ENCODE results near the gene RGMA.
"Not testable (repeated sequence)": the region's sequence is repeated elsewhere in the genome, so short reads cannot be mapped to it uniquely, and the experiment has no call there.

Gene RGMA

DNA sequence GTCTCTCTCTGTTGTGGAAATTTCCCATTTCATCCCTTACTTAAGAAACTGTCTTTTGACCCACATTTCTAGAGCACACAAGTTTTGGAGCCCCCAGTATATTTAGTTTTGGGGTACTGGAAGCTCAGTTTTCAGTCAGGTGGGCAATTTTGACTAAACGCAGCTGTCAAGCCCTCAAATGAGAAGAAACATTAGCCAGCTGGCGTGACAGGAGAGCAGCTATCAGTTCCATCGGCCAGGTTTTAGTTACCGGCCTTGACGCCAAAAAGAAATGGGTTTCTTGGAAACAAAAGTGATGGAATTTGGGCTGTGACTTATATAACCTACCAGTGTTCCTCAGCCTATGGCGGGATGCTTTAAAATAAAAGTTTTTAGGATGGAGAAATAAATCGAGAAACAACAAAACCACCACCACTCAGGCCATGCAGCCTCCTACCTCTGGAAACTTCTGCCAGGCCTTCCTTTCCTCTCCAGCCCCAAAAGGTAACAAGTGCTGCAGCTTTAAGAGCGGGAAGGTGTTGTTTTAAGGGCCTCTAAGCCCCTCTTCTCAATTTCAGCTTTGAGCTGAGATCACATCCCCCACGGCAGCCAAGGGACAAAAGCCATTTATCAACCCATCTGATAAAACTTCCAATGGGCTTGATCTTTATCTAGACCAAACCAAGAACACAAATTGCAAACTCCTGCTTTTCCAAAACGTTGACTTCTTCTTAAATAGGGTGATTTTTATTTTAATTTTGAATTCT is 18.3 kb downstream of the RGMA start:
- H3K4me3 ChIP-seq (ENCODE audit: low read length), result no peak overlapping the region
- no peak for DNase-seq (ENCODE audit: low read depth, low spot score)

DNA sequence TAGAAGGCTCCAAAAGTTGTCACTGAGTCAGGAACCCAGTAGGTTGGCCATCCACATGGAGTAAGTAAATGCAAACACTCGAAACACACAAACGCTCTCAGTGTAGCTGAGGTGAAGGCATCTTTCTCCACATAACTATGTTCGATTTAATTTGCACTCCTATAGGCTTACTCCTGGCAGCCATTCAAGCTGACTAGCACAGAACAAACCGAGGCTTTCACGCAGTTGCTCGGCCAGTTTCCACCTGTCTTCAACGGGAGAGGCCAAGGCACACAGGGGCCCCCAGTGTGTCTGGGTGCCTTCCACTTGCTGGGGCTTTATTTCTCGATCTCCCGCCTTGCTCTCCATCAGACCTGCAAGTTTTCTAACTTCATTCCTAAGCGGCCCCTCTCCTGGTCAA is 18.9 kb downstream of the RGMA start:
- no peak for DNase-seq (ENCODE audit: low read depth, low spot score)
- no peak overlapping the region for H3K4me3 ChIP-seq (ENCODE audit: low read length)

DNA sequence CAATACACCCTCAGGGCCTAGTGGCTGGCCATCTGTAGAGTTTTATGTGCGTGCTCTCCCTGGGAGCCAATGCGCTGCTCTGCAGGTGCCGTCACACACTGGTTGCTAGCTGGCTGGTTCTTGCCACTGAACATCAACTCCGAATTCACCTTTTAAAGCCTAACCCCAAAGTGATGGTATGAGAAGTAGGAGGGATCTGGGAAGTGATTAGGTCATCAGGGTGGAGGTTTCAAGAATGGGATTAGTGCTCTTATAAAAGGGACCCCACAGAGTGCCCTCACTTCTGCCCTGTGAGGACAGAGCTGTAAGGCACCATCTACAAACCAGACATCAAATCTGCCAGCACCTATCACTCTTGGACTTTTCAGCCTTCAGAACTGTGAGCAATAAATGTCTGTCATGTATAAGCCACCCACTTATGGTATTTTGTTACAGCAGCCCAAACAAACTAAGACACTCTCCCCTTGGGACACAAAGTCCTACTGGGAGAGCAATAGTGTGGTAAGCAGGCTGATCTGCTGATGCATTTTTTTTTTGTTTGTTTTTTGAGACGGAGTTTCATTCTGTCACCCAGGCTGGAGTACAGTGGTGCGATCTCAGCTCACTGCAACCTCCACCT is 20.3 kb downstream of the RGMA start:
- DNase-seq (ENCODE audit: low read depth, low spot score), result no peak
- no peak overlapping the region for H3K4me3 ChIP-seq (ENCODE audit: low read length)

DNA sequence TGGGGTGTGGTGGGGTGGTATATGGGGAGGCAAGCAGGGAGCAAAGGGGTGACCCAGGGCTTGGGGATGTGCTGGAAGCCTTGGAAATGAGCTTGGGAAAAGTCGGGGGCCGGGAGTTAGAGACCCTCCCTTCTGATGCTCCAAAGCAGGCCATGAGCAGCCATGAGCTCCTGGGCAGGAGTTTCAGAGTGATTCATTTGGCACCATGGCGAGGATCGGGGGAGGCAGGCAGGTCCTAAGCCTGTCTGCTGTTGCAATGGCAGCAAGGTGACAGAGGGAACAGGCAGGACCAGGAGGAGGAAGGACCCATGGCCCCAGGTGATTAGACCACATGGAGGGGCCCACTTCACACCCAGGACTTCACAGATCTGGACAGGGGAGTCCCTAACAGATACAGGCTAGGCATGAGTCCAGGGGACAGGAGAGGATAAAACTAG is 21.3 kb downstream of the RGMA start:
- H3K4me3 ChIP-seq (ENCODE audit: low read length), result no peak overlapping the region
- DNase-seq (ENCODE audit: low read depth, low spot score), result no peak

DNA sequence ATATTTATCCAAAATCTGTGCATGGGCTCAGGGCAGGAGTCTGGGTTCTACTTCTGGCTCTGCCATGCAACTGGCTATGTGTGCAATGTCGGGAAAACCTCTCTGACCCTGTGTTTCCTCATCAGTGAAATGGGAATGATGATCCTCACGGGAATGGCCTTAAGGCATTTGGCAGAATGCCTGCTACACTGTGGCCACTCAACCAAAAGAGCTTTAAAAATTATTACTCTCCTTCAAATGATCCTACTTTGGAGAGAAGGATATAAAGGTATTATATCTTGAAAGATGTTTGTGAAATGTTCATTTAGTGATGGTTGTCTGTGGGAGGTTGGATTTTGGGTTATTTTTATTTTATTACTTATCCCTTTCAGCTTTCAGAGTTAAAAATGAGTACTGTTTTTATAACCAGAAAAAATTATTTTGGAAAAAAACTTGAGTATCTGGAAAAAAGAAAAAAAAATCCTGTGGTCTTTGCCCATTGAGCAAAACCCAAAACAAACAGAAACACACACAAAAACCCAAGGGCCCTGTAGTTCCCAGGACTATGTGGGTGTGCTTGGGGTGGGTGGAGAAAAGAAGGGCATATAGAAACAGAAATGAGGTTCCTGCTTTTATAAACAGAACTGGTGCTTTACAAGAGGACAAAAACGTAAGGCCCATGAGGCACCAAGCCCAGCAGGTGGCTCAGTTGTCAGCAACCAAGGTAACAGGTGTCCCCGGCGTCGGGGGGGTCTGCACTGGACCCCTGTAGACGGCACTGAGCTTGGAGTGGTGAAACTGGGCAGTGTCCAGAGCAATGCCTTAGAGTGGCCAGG is 22.0 kb downstream of the RGMA start:
- no peak overlapping the region for H3K4me3 ChIP-seq (ENCODE audit: low read length)
- no peak for DNase-seq (ENCODE audit: low read depth, low spot score)

DNA sequence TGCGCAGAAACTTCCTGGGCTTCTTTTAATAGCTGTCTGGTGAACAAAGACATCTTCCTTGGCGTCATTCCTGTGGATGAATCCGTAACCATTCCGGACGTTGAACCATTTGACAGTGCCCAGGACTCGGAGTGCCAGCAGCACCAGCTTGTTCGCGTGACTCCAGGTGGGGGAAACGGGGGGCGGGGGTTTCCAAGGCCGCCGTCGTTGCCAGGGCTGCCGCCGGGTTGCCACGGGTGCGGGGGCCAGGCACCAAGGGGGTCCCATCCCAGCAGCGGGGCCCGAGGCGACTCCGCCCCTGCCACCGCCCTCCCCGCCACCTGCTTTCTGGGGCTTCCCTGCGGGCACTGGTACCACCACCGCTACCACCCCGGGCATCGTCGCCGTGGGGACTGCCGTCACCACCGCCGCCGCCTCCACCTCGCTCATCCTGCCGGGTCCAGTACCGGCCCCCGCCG is 22.8 kb downstream of the RGMA start:
- DNase-seq (ENCODE audit: low read depth, low spot score), result no peak
- no peak overlapping the region for H3K4me3 ChIP-seq (ENCODE audit: low read length)

DNA sequence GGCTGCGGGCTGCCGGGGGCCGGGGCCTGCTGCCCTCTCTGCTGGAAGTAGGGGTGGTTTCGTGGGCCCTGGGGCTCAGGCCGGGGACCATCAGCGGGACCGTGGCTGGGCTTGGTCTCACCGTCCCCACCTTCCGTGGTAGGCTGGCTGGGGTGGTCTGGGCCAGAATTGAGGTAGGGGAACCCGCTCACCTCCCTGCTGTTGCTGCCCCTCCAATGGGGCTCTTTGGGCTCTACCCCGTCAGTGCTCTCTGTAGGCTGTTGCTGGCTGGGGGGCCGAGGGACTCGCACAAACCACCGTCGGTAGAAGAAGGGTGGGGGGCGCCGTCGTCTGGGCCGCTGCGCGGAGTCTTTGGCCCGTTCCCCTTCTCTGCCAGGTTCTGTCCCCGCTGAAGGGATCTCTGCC is 23.4 kb downstream of the RGMA start:
- no peak for DNase-seq (ENCODE audit: low read depth, low spot score)
- no peak overlapping the region for H3K4me3 ChIP-seq (ENCODE audit: low read length)

DNA sequence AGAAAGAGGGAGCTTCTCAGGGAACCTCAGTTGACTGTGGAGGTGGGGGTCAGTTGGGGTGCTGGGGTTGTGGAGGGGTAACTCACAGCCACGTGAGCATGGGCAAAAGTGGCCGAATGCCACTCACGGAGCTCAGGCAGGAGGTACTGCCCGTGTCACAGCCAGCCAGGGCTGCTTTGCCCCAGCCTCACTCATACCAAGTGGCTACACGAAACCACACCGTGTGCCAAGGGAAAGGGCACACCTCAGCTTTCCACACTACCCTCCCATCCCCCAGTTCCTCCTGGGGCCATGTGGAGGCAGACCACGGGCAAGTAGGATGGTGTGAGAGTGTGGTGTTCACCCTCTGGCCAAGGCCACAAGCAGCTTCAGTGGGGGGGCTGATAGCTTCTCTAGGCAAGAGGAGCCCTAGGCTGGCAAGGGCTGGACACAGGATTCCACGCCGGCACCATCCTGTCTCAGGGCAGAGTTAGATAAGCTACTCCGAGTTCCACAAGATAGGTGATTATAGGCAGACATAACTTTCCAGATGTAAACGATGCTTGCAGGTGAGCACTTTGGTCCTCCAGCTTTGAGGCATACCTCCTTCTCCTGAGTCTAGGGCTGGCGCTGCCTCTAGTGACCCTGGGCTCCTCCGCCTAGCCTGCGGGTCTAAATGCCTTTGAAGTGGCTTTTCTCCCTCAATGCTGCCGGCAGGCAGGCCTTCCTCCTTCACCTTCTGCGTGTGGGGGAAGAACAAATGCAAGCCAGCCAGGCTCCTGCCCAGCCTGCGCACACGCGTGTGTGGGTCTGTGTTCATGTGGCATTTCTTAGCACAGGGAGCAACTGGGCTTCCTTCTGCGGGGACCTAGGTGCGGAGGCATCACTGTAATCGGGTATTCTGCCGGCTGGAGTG is 25.0 kb downstream of the RGMA start:
- H3K4me3 ChIP-seq (ENCODE audit: low read length), result no peak overlapping the region
- DNase-seq (ENCODE audit: low read depth, low spot score), result no peak

DNA sequence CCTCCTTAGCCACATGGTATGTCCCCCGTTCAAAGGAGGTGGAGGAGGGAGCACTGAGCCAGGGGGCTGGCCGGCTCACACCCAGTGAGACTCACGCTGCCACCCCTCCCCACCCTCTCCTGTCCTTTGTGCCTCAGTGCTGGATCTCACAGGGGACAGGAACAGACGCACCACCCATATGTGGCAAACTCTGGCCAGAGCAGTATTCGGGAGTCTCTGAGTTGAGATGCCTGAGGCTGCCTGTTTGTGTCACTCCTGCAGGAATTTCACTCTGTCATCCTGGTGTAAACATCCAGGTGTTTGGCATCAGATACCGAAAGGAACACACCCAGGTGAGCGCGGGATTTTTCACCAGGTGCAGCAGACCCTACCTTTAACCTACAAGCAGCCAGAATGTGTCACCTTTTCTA is 25.7 kb downstream of the RGMA start:
- DNase-seq (ENCODE audit: low read depth, low spot score), result no peak
- H3K4me3 ChIP-seq (ENCODE audit: low read length), result no peak overlapping the region

DNA sequence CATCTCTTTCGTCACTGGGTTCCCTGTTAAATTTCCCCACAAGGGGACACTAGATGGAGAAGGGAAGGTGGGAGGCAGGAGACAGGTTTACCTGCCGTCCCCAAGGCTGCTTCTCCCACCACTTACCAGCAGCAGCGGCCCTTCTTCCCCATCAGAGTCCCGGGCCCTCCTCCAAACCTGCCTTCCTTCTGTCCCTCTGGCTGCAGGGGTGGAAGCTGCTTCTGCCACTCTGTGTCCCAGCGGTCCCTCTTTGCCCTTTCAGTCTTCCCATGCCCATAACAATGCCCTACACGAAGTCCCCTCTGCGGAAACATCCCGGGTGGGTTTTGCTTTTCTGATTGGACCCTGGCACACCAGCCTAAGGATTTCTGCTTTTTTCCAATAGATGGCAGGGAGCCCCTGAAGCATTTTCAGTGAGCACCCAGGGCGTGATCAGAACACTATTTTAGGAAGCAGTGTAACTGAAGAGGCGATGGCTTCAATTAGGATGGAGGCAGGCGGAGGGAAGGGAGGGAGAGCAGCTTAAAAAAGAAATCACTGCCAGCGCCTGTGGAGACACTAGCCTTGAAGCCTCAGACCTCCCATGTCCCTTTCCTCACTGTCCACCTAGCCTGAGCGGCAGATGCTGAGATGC is 26.3 kb downstream of the RGMA start:
- DNase-seq (ENCODE audit: low read depth, low spot score); H3K4me3 ChIP-seq (ENCODE audit: low read length): not testable (repeated sequence)

DNA sequence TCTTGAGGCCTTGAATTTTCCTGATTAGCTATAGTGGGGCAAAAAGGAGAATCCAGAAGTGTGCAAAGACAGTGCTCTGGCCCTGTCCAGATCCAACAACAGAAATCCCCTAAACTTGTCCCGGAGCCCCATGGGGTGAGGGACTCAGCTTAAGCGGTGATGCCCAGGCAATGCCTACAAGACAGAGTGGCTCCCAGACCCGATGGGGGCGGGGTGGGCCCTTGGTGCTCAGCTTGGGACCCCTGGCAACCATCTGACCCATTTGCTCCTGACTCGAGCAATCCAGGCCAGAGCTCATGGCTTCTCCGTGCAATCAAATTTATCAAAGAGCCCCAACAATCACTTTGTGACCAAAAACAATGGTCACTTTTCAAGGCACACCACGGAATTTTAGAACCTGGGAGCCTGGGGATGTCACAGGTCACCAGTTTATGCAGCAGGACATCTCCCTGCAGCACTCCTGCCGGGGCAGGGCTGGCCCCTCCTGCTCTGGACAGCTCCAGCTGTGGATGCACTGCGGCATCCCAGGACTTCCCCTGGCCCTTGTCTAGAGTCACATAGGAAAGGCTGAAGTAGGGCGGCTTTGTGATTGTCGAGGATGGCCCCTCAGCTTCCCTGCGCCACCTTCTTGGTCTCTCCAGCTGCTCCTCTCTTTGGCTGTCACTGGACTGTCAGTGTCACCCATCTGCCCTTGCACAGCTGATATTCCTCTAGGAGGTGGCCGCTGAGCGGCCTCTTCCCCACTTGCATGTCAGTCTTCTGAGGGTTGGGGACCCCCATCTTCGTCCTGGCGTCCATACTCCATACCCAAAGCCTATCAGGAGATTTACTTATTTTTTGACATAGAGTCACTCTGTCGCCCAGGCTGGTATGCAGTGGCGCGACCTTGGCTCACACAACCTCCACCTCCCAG is 28.4 kb downstream of the RGMA start:
- H3K4me3 ChIP-seq (ENCODE audit: low read length), result no peak overlapping the region

DNA sequence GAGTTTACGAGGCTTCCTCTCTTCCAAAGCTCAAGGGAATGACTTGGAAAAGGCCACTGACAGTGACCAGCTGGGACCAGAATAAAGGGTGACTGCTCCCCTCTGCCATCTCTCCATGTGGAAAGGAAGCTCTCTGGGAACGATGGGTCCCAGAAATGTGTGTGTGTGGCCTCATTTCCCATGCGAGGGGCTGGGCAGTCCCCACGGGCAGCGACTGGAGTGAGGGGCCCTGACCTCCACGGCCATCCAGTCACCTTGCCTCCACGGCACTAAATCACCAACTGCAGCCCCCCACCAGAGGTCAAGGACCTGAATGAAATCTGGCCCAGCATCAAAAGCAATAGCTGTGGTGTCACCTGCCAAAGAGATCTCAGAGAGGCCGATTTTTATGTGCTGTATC is 29.6 kb downstream of the RGMA start:
- no peak for DNase-seq (ENCODE audit: low read depth, low spot score)
- H3K4me3 ChIP-seq (ENCODE audit: low read length), result no peak overlapping the region

More for the DNA sequence above, 28.4 kb downstream of the RGMA start:
- no peak for DNase-seq (ENCODE audit: low read depth, low spot score)

DNA sequence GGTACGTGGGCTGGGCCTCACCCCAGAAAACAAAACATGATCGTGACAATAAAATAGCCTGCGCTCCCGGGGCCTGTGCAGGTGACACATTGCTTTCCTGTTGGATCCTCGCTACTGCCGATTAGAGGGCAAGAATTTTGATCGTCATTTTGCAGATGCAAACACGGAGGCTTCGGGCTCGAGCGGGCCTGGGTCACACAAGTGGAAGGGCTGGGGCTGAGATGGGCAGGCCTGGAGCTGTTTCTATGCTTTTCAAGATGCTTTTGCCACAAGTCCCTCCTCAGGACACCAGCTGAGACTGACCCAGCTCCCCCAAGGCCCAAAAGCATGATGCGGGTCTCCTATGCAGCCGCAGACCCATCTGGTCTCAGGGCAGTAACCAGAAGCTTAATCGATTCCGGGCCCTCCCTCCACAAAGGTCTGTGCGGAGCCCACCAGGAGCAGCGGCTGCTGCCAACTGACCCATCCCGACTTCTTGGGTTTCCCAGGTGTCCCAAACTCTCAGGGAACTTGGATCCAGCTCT is 30.0 kb downstream of the RGMA start:
- H3K4me3 ChIP-seq (ENCODE audit: low read length), result no peak overlapping the region
- no peak for DNase-seq (ENCODE audit: low read depth, low spot score)

DNA sequence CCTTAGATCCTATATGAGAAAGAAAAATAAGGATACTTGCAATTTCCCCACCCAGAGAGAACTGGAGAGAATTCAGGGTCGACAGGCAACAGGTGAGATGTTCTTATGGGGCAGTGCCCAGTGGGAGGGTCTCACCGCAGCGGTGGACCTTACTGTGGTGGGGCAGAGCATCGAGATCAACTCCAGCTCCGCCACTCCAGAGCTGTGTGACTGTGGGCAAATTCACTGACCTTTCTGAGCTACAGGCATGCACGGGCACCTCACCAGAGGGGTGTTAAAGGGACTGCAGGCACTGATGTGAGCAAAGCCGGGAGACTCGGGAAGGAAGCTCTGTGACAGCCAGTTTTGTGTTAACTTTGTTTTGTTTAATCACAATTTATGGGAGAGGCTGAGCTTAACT is 30.9 kb downstream of the RGMA start:
- DNase-seq (ENCODE audit: low read depth, low spot score), result no peak
- no peak overlapping the region for H3K4me3 ChIP-seq (ENCODE audit: low read length)

DNA sequence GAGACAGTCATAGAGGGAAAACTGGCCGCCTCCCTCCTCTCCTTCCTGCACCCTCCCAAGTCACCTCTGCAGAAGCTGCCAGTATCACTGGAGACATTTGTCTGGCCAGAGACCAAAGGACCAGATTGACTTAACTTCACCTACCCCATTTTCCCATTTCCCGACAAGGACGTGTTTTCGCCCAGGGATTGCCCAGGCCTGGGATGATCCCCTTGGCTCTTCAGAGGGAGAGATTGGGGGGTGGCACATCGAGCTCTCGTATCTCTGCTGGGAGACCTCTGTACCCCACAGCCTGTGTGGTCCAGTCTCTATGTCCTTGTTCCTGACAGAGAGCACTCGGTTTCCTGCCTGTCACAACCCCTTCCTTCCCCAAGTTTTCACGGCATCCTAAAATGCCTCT is 31.4 kb downstream of the RGMA start:
- no peak overlapping the region for H3K4me3 ChIP-seq (ENCODE audit: low read length)
- no peak for DNase-seq (ENCODE audit: low read depth, low spot score)

DNA sequence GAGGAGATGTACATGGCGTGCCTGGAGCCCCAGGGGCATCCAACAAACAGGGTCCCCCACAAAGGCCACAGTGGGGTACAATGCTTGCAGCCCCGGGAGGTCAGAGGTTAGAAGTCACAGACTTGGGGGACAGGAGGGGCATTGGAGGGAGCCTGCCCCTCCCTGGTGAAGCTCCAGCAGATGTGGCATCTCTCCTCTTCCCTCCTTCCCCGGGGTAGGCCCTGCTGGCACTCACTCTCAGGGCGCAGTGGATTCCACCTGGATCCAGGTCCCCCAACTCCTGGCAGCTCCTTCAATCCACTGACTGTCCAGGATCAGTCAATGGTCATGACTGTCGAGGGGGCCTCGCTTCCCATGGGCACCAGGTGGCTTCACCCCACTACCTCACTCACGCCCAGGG is 32.2 kb downstream of the RGMA start:
- no peak overlapping the region for H3K4me3 ChIP-seq (ENCODE audit: low read length)
- DNase-seq (ENCODE audit: low read depth, low spot score), result no peak

DNA sequence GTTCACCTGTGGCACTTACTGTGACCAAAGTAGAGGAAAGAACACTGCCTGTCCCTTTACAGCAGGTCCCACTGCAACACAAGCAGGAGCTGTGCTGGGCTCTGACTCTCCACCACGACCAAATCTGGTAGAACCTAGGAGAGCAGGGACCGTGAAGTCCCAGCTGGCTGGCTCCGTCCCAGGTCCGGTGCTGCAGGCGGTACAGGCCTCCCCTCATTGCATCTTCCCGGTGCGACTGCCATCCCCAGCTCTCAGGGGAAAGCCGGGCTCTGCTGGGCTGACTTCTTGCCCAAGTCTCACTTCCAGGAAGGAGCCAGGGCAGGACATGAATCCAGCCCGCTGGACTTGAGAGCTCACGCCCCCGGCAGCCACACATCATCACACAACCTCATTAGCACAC is 33.8 kb downstream of the RGMA start:
- no peak for DNase-seq (ENCODE audit: low read depth, low spot score)
- H3K4me3 ChIP-seq (ENCODE audit: low read length), result no peak overlapping the region
